ENCODE measurements around the gene MRPL54. TPM values are rescaled to one million over a fixed set of nuclear protein-coding genes. Genes with fewer than 3 reads are reported as not detected.
"Not testable (repeated sequence)": the region's sequence is repeated elsewhere in the genome, so short reads cannot be mapped to it uniquely, and the experiment has no call there.

The MRPL54 gene
- total RNA-seq, 2 experiments from 2014 or later: 66.6 to 88.7 TPM

- no peaks in the 10 kb centered on the region for H3K79me2 ChIP-seq (ENCODE audit: insufficient read depth, low read depth, low read length)
- H3K27ac ChIP-seq (ENCODE audit: low read depth, low read length, poor library complexity, severe bottlenecking): no peak overlapping the region
- H3K9me3 ChIP-seq (ENCODE audit: low read length): no peaks in the 10 kb centered on the region
- no peak overlapping the region for H3K4me2 ChIP-seq (ENCODE audit: low read length)
- H3K4me1 ChIP-seq (ENCODE audit: insufficient read depth, low read length, poor library complexity, severe bottlenecking): peaks cover 24% of the 10 kb centered on the region
- H3K4me3 ChIP-seq (ENCODE audit: low read depth, low read length, poor library complexity, severe bottlenecking): no peak overlapping the region
- H3K9me2 ChIP-seq (ENCODE audit: insufficient read depth, low read length): no peaks in the 10 kb centered on the region
- no TSS peak for BruUV-seq (replicated peaks)
- no peaks in the 10 kb centered on the region for H3K36me3 ChIP-seq (ENCODE audit: insufficient read depth, low read length)
- TF ChIP-seq, protein P1, sequence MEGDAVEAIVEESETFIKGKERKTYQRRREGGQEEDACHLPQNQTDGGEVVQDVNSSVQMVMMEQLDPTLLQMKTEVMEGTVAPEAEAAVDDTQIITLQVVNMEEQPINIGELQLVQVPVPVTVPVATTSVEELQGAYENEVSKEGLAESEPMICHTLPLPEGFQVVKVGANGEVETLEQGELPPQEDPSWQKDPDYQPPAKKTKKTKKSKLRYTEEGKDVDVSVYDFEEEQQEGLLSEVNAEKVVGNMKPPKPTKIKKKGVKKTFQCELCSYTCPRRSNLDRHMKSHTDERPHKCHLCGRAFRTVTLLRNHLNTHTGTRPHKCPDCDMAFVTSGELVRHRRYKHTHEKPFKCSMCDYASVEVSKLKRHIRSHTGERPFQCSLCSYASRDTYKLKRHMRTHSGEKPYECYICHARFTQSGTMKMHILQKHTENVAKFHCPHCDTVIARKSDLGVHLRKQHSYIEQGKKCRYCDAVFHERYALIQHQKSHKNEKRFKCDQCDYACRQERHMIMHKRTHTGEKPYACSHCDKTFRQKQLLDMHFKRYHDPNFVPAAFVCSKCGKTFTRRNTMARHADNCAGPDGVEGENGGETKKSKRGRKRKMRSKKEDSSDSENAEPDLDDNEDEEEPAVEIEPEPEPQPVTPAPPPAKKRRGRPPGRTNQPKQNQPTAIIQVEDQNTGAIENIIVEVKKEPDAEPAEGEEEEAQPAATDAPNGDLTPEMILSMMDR (conservative IDR thresholded peaks at IDR 0.05; ENCODE audit: low read length): no peak
- no peak for TF ChIP-seq EZH2phosphoT487 (IDR thresholded peaks at IDR 0.05; ENCODE audit: borderline replicate concordance, low read depth, low read length)
- H2AFZ ChIP-seq (ENCODE audit: low read length): no peak overlapping the region
- DNase-seq (ENCODE audit: low spot score): no peak
- CTCF ChIA-PET (ENCODE audit: unreplicated experiment): interaction anchor here (0.6 kb wide), 1 partner anchor 19 kb away, joined by 4 read pairs; no protein-coding TSS in a partner anchor
- no peaks in the 10 kb centered on the region for H4K20me1 ChIP-seq (ENCODE audit: insufficient read depth, low read length)
- intact Hi-C loops (cut with micrococcal nuclease; ENCODE audit: unreplicated experiment): loop anchor here (5.0 kb wide), 1 partner anchor 51 kb away; the partner anchor contains the start of genes APBA3 and MRPL54
- POLR2A ChIA-PET: no interaction called here
These were observed 51.3 kb downstream of the MRPL54 start for GRCh38 chr19:3813473-3814392.

GRCh38 chr19:3814648-3815047 is 52.2 kb downstream of the MRPL54 start:
- intact Hi-C loops (cut with micrococcal nuclease; ENCODE audit: unreplicated experiment): loop anchor here (5.0 kb wide), 1 partner anchor 52 kb away; the partner anchor contains the start of genes APBA3 and MRPL54
- ChIA-PET POLR2A (no interaction called here), CTCF (ENCODE audit: unreplicated experiment) (no interaction called here)
- Histone ChIP-seq H2AFZ (ENCODE audit: low read length) (no peak overlapping the region), H4K20me1 (ENCODE audit: insufficient read depth, low read length) (no peaks in the 10 kb centered on the region), H3K27ac (ENCODE audit: low read depth, low read length, poor library complexity, severe bottlenecking) (no peak overlapping the region), H3K4me2 (ENCODE audit: low read length) (no peak overlapping the region), H3K4me1 (ENCODE audit: insufficient read depth, low read length, poor library complexity, severe bottlenecking) (peaks cover 24% of the 10 kb centered on the region), H3K36me3 (ENCODE audit: insufficient read depth, low read length) (no peaks in the 10 kb centered on the region), H3K9me2 (ENCODE audit: insufficient read depth, low read length) (no peaks in the 10 kb centered on the region), H3K9me3 (ENCODE audit: low read length) (no peaks in the 10 kb centered on the region), H3K4me3 (ENCODE audit: low read depth, low read length, poor library complexity, severe bottlenecking) (no peak overlapping the region), H3K79me2 (ENCODE audit: insufficient read depth, low read depth, low read length) (no peaks in the 10 kb centered on the region)
- DNase-seq (ENCODE audit: low spot score): no peak
- BruUV-seq (replicated peaks): no TSS peak
- TF ChIP-seq EZH2phosphoT487 (IDR thresholded peaks at IDR 0.05; ENCODE audit: borderline replicate concordance, low read depth, low read length): no peak
- TF ChIP-seq, protein P1 (conservative IDR thresholded peaks at IDR 0.05; ENCODE audit: low read length): no peak

GRCh38 chr19:3816148-3816547 is 53.7 kb downstream of the MRPL54 start:
- not testable (repeated sequence) for H3K4me3 ChIP-seq (ENCODE audit: low read depth, low read length, poor library complexity, severe bottlenecking)

More at GRCh38 chr19:3816148-3816547, 53.7 kb downstream of the MRPL54 start:
- peaks cover 11% of the 10 kb centered on the region for H3K4me1 ChIP-seq (ENCODE audit: insufficient read depth, low read length, poor library complexity, severe bottlenecking)
- BruUV-seq (replicated peaks); H3K79me2 ChIP-seq (ENCODE audit: insufficient read depth, low read depth, low read length); H3K36me3 ChIP-seq (ENCODE audit: insufficient read depth, low read length); H3K27ac ChIP-seq (ENCODE audit: low read depth, low read length, poor library complexity, severe bottlenecking); H3K4me2 ChIP-seq (ENCODE audit: low read length); H3K9me2 ChIP-seq (ENCODE audit: insufficient read depth, low read length); H4K20me1 ChIP-seq (ENCODE audit: insufficient read depth, low read length); H2AFZ ChIP-seq (ENCODE audit: low read length); DNase-seq (ENCODE audit: low spot score); CTCF ChIA-PET (ENCODE audit: unreplicated experiment); H3K9me3 ChIP-seq (ENCODE audit: low read length); intact Hi-C loops (cut with micrococcal nuclease; ENCODE audit: unreplicated experiment): not testable (repeated sequence)
- POLR2A ChIA-PET: interaction anchor here (0.6 kb wide), 1 partner anchor 20 kb away, joined by 3 read pairs; no protein-coding TSS in a partner anchor
